SIG-M5 treated with dmso at 0.1 percent for 504 hours (cell line): ENCODE measurements around the gene ZNF438.
A peak's percentile ranks its signal among the peaks of the same experiment; 100 is the strongest.

Experiments used
- DNase-seq: peaks from one replicate; lab custom pipeline; 2025; ENCODE audit not compliant: unreplicated experiment; lab: John Stamatoyannopoulos, UW

ZNF438 gene

DNA sequence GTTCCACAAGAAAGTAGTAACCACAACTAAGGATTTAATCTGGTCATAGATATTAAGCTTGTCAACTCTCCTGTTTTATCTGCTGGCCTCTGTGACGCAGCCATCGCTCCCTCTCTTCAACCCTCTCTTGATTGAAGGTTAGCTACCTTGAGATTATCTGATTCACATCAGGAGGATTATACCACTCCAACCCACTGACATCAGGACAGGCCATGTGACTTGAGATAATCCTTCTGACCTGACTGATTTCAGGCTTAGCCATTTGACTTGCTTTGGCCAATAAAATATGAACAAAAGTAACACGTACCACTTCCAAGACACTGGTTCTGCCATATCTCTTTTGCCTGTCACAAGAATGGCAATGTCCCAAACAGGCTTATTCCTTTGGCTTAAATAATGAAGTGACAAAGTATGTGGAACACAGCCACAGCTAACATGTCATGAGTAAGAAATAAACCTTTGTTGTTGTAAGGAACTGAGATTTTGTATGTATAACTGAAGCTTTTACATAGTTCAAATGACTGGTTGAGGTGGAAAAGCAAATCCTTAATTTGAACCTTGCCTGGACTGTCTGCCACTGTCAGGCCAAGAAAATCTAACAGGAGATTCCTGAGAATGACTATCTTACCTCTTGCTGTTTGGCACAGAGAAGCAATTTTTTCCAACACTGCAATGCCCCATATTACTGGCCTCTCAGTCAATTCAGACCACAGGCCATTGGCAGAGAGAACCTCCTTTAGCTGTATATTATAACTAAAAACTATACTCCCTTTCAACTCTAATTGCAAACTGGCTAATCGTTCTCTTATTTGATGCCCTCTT, 13.9 kb downstream of the ZNF438 start:
- no peak for DNase-seq

DNA sequence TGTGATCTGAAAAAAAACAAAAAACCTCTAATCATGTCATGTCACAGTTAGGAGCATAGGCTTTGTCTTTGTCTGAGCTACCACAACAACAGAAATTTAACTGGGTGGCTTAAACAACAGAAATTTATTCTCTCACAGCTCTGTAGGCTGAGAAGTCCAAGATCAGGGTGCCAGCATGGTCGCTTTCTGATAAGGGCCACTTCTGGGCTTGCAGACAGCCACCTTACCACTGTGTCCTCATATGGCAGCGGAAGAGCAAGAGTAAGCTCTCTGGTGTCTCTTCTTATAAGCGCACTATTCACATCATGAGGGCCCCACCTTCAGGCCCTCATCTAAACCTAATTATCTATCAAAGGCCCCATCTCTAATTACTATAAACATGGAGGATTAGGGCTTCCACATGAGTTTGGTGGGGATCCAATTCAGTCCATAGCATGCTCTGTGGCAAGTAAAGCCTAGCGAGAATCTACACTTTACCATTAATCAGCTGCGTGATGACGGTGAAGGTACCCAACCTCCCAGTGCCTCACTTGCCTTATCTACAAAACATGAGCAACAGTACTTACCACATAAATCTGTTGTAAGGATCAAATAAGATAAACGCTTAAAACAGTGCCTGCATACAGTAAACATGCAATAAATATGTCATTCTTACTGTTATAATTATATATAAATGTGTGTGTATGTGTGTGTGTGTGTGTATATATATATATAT, 17.3 kb downstream of the ZNF438 start:
- no peak for DNase-seq

- DNase-seq, result no peak
Observed at GRCh38 chr10:31013331-31013730, 18.3 kb downstream of the ZNF438 start.

- no peak for DNase-seq
Observed at GRCh38 chr10:31011665-31012022, 20.0 kb downstream of the ZNF438 start.

GRCh38 chr10:31011017-31011664, 20.5 kb downstream of the ZNF438 start:
- DNase-seq, result no peak

DNA sequence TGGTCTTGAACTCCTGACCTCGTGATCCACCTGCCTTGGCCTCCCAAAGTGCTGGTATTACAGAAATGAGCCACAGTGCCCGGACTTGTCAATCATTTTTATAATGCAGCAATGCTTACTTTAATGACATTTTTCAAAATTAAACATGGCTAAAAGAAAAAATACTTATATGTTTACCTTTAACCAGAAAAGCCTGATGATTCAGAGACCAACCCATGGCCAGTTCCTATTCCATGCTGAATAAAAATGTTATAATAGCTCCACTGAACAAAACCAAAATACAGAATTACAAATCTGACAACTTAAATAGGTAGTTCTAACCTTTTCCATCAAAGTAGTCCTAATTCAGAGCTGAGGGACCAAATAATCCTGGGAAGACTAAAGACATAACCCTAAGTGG, 21.6 kb downstream of the ZNF438 start:
- no peak for DNase-seq

DNA sequence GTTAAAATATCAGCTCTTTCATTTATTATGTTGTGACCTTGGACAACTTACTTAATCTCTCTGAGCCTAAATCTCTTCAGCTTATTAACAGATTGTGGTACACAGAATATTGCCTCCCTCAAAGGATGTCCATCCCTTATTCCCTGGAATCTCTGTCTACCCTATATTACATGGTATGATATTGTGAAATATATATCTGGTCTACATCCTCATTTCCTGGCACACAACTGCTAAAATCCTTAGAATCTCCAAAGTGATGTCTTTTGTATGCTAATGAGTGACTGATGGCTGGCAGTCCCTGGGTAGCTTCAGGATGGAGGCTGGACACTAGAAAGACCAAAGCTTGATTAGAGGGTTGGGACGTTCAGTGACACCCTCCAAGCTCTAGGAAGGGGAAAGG, 25.8 kb downstream of the ZNF438 start:
- DNase-seq, result no peak

GRCh38 chr10:31004611-31005193, 27.0 kb downstream of the ZNF438 start:
- DNase-seq, result no peak

GRCh38 chr10:31001740-31002139, 29.9 kb downstream of the ZNF438 start:
- DNase-seq, result no peak

GRCh38 chr10:31000867-31001266, 30.8 kb downstream of the ZNF438 start:
- DNase-seq, result peak; percentile 90

GRCh38 chr10:31000071-31000782, 31.4 kb downstream of the ZNF438 start:
- no peak for DNase-seq

- DNase-seq, result peak; percentile 92
Observed at GRCh38 chr10:30999070-30999712, 32.5 kb downstream of the ZNF438 start.

DNA sequence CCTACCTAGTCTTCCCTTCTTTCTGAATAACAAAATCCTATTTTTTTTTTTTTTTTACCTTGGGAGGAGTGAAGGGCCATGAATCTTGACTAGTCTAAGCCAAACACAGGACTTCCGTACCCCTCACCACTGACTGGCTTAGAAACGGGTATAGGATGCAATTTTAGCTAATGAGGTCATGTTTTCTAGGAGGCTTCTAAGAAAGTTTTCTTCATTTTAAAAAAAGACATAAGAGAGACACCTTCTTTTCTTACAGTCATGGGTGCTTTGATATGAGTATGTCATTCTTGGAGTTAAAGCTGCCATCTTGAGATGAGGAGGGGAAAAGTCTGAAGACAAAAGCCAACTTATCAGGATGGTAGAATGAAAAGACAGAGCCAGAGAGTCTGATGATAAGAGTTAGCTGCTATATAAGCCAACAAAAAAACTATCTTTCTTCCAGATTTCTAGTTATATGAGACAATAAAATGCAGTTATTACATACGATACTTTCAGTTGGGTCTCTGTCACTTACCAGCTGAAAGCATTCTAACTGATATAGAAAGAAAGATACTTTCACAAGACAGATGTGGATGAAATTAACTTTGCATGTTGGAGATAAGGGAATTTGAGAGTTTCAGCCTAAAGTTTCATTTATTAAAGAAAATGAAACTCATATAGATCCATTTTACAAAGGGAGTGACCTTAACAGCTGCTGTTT, 34.0 kb downstream of the ZNF438 start:
- DNase-seq, result peak; percentile 42

GRCh38 chr10:30996481-30997005, 35.1 kb downstream of the ZNF438 start:
- DNase-seq, result no peak

DNA sequence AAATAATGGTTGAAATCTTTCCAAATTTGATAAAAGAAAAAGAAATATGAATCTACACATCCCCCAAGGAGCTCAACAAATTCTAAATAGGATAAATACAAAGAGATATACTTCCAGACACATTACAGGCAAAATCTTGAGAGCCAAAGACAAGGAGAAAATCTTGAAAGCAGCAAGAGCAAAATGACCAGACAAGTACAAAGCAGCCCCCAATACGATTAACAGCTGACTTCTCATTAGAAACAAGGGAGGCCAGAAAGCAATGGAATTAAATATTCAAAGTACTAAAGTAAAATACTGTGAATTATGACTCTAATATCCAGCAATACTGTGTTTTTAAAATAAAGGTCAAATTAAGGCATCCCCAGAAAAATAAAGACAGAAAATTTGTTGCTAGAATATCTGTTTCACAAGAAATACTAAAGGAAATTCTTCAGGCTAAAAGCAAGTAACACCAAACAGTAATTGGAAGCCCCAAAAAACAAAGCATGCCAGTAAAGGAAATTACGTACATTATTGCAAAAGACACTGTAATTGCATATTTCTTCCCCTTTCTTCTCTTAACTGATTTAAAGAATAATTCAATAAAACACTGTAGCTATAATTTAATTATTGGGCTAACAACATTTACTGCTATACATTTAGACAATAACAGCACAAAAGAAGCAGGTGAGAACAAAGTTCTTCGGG, 36.4 kb downstream of the ZNF438 start:
- peak; percentile 23 for DNase-seq

GRCh38 chr10:30993155-30993554, 38.5 kb downstream of the ZNF438 start:
- no peak for DNase-seq

- DNase-seq, result no peak
Observed at GRCh38 chr10:30992681-30993080, 39.0 kb downstream of the ZNF438 start.

DNA sequence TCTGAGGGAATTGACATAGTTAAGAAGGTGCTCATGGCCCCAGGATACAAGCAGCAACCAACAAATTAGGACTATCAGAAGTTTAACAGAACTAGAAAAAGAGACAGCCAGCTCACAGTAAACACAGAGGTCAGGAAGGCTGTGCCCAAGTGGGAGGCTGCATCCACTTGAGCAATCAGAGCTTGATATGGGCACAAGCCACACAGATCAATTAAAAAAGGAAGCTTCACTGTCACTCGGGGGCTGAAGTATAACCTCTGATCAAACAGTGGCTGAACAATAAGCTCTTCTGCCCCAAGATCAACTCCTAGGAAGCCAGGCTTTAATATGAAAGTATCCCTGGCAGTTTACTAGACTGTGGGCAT, 40.0 kb downstream of the ZNF438 start:
- DNase-seq, result no peak

- DNase-seq, result no peak
Observed at GRCh38 chr10:30990971-30991646, 40.6 kb downstream of the ZNF438 start.
